ENCODE measurements around the gene HSPB9.

The HSPB9 gene

DNA sequence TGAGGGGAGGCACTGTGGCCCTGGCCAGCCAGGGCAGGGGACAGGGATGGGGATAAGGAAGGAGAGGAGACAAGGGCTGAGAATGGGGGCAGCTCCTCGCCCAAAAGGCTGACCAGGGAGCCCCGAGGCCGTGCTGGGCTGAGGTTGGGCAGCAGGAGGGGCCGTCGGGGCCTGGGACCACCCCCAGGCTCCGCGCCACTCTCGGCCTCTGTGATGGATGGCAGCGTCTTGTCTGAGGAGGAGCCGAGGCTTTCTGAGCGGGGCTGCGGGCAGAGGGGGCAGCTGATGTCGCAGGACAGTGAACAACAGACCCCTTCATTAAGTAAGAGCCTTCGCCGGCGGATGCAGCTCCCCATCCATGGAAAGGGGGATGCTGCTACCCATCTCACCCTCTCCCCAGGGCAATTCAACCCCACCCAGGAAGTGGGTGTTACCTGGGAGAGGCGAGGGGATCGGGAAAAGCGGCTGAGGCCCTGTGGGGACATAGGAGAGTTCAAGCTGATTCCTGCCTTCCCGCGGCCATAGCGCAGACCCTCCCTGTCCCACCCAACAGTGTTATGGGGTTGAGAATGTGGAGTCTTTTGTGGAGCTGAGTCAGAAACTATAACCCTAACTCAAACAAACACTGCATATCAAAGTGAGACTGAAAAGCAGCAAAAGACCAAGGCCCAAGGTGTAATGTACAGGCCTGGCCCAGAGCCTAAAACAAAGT lies 41.2 kb downstream of the HSPB9 start:
- TF ChIP-seq, protein P1, sequence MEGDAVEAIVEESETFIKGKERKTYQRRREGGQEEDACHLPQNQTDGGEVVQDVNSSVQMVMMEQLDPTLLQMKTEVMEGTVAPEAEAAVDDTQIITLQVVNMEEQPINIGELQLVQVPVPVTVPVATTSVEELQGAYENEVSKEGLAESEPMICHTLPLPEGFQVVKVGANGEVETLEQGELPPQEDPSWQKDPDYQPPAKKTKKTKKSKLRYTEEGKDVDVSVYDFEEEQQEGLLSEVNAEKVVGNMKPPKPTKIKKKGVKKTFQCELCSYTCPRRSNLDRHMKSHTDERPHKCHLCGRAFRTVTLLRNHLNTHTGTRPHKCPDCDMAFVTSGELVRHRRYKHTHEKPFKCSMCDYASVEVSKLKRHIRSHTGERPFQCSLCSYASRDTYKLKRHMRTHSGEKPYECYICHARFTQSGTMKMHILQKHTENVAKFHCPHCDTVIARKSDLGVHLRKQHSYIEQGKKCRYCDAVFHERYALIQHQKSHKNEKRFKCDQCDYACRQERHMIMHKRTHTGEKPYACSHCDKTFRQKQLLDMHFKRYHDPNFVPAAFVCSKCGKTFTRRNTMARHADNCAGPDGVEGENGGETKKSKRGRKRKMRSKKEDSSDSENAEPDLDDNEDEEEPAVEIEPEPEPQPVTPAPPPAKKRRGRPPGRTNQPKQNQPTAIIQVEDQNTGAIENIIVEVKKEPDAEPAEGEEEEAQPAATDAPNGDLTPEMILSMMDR (IDR thresholded peaks at IDR 0.05; ENCODE audit: control insufficient read depth, extremely low read depth, insufficient read depth) = no peak
- H3K4me3 ChIP-seq (ENCODE audit: low read depth, low read length) = no peak overlapping the region
- DNase-seq (ENCODE audit: low read depth) = no peak

DNA sequence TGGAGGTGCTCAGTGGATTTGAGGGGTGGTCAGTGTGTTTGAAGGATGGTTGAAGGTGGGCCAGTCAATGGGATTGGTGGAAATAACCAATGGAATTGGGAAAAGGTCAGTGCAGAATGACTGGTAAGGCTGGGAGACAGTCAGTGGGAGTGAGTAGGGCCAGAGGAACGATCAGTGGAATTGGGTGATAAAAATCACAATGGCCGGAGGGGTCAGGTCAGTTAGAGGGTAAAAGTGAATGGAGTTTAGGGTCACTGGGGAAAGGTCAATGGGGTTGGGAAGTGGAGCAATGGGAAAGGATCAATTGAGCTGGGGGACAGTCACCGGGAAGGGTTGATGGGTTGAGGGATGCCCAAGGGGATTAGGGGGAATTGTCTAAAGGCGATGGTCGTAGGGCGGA lies 43.1 kb downstream of the HSPB9 start:
- DNase-seq (ENCODE audit: low read depth) = no peak
- TF ChIP-seq, protein P1 (IDR thresholded peaks at IDR 0.05; ENCODE audit: control insufficient read depth, extremely low read depth, insufficient read depth) = no peak
- no peak overlapping the region for H3K4me3 ChIP-seq (ENCODE audit: low read depth, low read length)

DNA sequence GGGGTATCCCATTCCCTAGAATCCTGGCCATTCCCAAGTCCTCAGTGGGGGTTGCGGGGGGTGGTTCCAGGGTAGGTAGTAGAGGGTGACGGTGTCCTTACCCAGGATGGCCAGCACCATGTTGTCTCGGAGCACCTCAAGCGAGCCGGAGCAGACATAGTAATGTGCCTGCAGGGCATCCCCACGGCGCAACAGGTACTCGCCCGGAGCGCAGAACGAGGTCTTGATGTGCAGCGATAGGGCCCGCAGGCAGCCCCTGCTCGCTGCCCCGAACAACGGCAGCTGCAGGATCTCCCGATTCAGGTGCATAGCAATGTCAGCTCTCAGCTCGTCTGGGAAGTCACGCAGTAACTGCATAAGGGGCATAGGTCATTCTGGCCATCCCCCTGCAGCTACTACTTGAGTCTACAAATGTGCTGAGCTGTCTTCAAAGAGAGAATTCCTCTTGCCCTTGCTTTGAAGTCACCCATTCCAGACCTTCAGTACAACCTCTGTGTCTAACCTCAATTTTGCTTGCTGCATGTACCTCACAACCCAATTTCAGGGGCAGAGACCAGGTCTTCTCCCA lies 43.7 kb downstream of the HSPB9 start:
- no peak overlapping the region for H3K4me3 ChIP-seq (ENCODE audit: low read depth, low read length)
- DNase-seq (ENCODE audit: low read depth) = no peak
- TF ChIP-seq, protein P1 (IDR thresholded peaks at IDR 0.05; ENCODE audit: control insufficient read depth, extremely low read depth, insufficient read depth) = no peak

DNA sequence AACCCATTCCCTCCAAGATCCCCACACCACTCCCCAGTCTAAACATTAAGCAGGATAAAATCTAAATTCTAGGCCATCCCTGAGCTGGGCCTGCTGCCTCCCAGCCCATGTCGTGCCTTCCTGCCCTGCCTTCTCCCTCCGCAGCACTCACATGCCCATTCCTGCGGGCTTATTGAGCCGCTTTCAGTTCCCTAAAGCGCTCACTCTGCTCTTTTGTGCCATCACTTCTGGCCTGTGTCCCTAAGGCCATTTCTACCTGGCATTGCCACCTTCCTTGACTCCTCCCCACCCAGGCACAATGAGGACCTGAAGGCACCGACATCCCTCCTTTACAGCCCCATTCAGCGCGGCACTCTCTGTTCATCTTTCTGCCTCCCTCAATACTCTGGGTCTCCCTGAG lies 45.2 kb downstream of the HSPB9 start:
- DNase-seq (ENCODE audit: low read depth) = no peak
- TF ChIP-seq, protein P1 (IDR thresholded peaks at IDR 0.05; ENCODE audit: control insufficient read depth, extremely low read depth, insufficient read depth) = no peak
- H3K4me3 ChIP-seq (ENCODE audit: low read depth, low read length) = no peak overlapping the region

DNA sequence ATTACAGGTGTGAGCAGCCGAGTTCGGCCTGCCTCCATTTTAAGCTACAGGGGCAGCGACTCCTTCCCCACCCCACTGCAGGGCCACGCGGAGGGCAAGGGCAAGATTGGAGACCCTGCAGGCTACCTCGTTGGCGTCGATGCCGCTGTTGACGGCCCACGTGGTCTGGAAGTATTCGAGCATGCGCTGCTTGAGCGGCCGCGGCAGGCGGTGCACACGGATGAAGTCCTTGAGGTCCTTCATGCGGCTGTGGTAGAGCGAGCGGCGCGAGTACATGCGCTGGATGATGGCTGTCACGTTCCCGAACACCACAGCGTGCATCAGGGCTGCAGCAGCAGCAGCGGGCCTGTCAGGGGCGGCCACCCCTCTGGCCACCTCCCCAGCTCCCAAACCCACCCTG lies 46.7 kb downstream of the HSPB9 start:
- no peak for DNase-seq (ENCODE audit: low read depth)
- H3K4me3 ChIP-seq (ENCODE audit: low read depth, low read length) = no peak overlapping the region
- TF ChIP-seq, protein P1 (IDR thresholded peaks at IDR 0.05; ENCODE audit: control insufficient read depth, extremely low read depth, insufficient read depth) = no peak

DNA sequence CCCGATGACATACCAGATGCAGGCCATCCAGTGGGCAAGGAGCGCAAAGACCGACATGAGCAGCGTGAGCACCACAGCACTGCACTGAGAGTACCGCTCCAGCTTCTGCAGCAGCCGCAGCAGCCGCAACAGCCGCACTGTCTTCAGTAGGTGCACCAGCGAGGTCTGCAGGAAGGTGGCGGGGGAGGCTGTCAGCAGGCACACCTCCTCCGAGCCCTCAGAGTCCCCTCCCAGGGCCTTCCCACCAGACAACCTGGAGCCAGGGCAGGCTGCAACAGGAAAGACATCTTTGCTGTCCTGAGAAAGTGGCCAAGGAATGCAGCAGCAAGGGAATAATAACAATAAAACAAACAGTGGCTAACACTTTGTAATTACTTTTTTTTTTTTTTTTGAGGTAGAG lies 49.2 kb downstream of the HSPB9 start:
- DNase-seq (ENCODE audit: low read depth) = no peak
- no peak overlapping the region for H3K4me3 ChIP-seq (ENCODE audit: low read depth, low read length)
- TF ChIP-seq, protein P1 (IDR thresholded peaks at IDR 0.05; ENCODE audit: control insufficient read depth, extremely low read depth, insufficient read depth) = no peak

Data from LNCaP clone FGC (cell line).